Breast epithelium (tissue), 4 donors: Measurements from ENCODE around the gene TGFBRAP1. TPM values are rescaled to one million over a fixed set of nuclear protein-coding genes. Genes with fewer than 3 reads are reported as not detected.

Source experiments
- DNase-seq, 2 donors: peaks; one replicate each; pipeline ENCODE4 v3.0.0-alpha.2; 2019; ENCODE audit warnings: low spot score in 2 of 2
- H3K27ac ChIP-seq, 2 donors: fragments of 200-600 bp; sonication (generic) in 1 of 2; one replicate each; pipeline ENCODE4 v1.5.1; 2016 to 2019; ENCODE audit warnings: mild to moderate bottlenecking in 1 of 2
- H3K27me3 ChIP-seq, 2 donors: fragments of 200-600 bp; sonication (generic) in 1 of 2; one replicate each; pipeline versions ENCODE4 v1.5.1 to v1.6.0; 2017 to 2019; ENCODE audit warnings: control low read depth in 1 of 2, mild to moderate bottlenecking in 1 of 2
- H3K36me3 ChIP-seq: fragments of 200-600 bp; one replicate; pipeline ENCODE4 v1.5.1; 2019
- H3K4me1 ChIP-seq, 2 donors: fragments of 200-600 bp; sonication (generic); one replicate each; pipeline ENCODE4 v1.5.1; 2016 to 2019; ENCODE audit warnings: control low read depth in 1 of 2
- H3K4me3 ChIP-seq, 3 donors: fragments of 200-600 bp; sonication (generic); 1 replicate in 2 of 3; 2 replicates in 1 of 3; pipeline ENCODE4 v1.5.1; 2016 to 2019; ENCODE audit warnings: mild to moderate bottlenecking in 3 of 3, moderate library complexity in 2 of 3
- H3K9me3 ChIP-seq, 2 donors: fragments of 200-600 bp; sonication (generic) in 1 of 2; one replicate each; pipeline ENCODE4 v1.5.1; 2016 to 2019; ENCODE audit warnings: control low read depth in 1 of 2
- POLR2A ChIP-seq: fragments of 450-650 bp; IDR thresholded peaks from one replicate; pipeline ENCODE4 v1.6.1; 2016; ENCODE audit warnings: antibody characterized with exemption, mild to moderate bottlenecking, moderate library complexity
- POLR2AphosphoS5 ChIP-seq, 3 donors: sonication (generic); formaldehyde crosslinking; IDR thresholded peaks; one replicate each; pipeline ENCODE4 v1.6.1; 2017; ENCODE audit warnings: antibody characterized with exemption in 3 of 3
- intact Hi-C: fragments of 100-400 bp; cut with DNase I; formaldehyde crosslinking; loops from one replicate; pipeline ENCODE4 v1.15.1; 2023; ENCODE audit warnings: low total_unique reads
- total RNA-seq, 3 donors: library from RNA; depleted of rRNA; stranded (reverse); fragments of >200 nt; gene quantifications; one replicate each; pipeline ENCODE4 v1.1.0, GENCODE V29; 2016
- TF ChIP-seq, protein P1 (sequence below), 3 donors: fragments of 450-650 bp; IDR thresholded peaks; one replicate each; pipeline ENCODE4 v1.5.1; 2016 to 2017; ENCODE audit warnings: antibody characterized with exemption in 3 of 3, mild to moderate bottlenecking in 3 of 3, moderate library complexity in 3 of 3

The TGFBRAP1 gene
- total RNA-seq, 3 donors from 2014 or later, result 24.6 to 29.8 (median 28.5) TPM

DNA sequence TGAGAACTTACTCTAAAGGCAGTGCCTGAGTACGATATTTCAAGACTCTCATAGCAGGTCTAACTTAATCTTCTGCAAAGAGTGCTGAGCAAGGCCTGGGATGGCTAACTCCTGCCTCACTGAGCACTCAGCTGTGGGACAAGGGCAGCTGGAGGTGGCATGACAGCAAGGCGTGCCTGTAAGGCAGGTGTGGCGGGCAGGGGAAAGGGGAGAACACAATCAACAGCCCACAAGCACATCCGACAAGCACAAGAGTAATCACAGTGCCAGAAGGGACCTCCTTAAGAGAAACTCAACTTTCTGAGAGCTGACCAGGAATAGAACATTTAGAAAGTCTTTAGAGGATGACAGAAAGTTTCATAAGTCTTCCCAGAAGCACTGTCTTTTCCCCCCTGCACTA is 46.0 kb downstream of the TGFBRAP1 start:
- H3K4me3 ChIP-seq, result no peak overlapping the region
- intact Hi-C loops, result no loop called here
- H3K27me3 ChIP-seq, result no peaks in the 10 kb centered on the region
- H3K9me3 ChIP-seq, result no peaks in the 10 kb centered on the region
- TF ChIP-seq, protein P1, sequence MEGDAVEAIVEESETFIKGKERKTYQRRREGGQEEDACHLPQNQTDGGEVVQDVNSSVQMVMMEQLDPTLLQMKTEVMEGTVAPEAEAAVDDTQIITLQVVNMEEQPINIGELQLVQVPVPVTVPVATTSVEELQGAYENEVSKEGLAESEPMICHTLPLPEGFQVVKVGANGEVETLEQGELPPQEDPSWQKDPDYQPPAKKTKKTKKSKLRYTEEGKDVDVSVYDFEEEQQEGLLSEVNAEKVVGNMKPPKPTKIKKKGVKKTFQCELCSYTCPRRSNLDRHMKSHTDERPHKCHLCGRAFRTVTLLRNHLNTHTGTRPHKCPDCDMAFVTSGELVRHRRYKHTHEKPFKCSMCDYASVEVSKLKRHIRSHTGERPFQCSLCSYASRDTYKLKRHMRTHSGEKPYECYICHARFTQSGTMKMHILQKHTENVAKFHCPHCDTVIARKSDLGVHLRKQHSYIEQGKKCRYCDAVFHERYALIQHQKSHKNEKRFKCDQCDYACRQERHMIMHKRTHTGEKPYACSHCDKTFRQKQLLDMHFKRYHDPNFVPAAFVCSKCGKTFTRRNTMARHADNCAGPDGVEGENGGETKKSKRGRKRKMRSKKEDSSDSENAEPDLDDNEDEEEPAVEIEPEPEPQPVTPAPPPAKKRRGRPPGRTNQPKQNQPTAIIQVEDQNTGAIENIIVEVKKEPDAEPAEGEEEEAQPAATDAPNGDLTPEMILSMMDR (IDR thresholded peaks at IDR 0.05), result no peak
- TF ChIP-seq POLR2A (no peak), POLR2AphosphoS5 (IDR thresholded peaks at IDR 0.05) (no peak)
- H3K36me3 ChIP-seq, result no peaks in the 10 kb centered on the region
- H3K27ac ChIP-seq, result no peak overlapping the region
- H3K4me1 ChIP-seq, result no peaks in the 10 kb centered on the region
- no peak for DNase-seq

DNA sequence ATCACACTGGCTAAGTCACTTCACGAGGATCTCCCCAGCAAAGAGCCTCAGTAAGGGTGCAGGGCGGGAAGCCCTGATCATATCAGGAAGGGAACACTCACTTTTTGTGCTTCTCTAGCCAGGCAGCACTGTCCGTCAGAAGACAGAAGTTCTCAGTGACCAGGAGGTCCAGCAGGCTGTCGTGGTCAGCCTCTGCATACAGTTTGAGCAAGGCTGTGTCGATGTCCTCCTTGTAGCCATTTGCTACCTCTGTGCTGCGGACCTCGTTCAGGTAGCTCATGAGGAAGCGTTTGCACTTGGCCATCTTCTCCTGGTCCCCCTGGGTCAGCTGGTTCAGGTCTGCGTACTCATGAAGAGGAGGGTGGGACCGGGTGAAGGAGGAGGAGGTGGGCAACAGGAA is 49.3 kb downstream of the TGFBRAP1 start:
- H3K4me3 ChIP-seq, result no peak overlapping the region
- intact Hi-C loops, result no loop called here

DNA sequence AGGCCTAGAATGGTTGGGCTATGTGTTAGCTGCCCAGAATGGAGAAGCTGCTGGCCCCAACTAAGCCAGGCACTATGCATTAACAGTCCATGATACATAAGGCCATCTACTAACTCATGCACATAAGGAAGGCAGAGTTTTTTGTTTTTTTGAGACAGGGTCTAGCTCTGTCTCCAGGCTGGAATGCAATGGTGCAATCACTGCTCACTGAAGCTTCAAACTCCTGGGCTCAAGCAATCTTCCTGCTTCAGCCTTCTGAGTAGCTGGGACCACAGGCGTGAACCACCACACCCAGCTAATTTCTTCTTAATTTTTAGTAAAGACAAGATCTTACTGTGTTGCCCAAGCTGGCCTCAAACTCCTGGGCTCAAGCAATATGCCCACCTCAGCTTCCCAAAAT is 50.4 kb downstream of the TGFBRAP1 start:
- H3K9me3 ChIP-seq, result no peaks in the 10 kb centered on the region
- H3K27ac ChIP-seq, result no peak overlapping the region
- H3K36me3 ChIP-seq, result no peaks in the 10 kb centered on the region
- intact Hi-C loops, result no loop called here
- H3K27me3 ChIP-seq, result no peaks in the 10 kb centered on the region
- no peaks in the 10 kb centered on the region for H3K4me1 ChIP-seq
- no peak overlapping the region for H3K4me3 ChIP-seq
- DNase-seq, result no peak
- TF ChIP-seq POLR2A, result no peak
- no peak for TF ChIP-seq POLR2AphosphoS5 (IDR thresholded peaks at IDR 0.05)
- TF ChIP-seq, protein P1 (IDR thresholded peaks at IDR 0.05), result no peak

More for the DNA sequence above, 49.3 kb downstream of the TGFBRAP1 start:
- no peaks in the 10 kb centered on the region for H3K4me1 ChIP-seq
- no peak overlapping the region for H3K27ac ChIP-seq
- no peaks in the 10 kb centered on the region for H3K9me3 ChIP-seq
- no peaks in the 10 kb centered on the region for H3K27me3 ChIP-seq
- H3K36me3 ChIP-seq, result no peaks in the 10 kb centered on the region
- TF ChIP-seq POLR2AphosphoS5 (IDR thresholded peaks at IDR 0.05), result no peak
- no peak for TF ChIP-seq POLR2A
- TF ChIP-seq, protein P1 (IDR thresholded peaks at IDR 0.05), result no peak
- no peak for DNase-seq

DNA sequence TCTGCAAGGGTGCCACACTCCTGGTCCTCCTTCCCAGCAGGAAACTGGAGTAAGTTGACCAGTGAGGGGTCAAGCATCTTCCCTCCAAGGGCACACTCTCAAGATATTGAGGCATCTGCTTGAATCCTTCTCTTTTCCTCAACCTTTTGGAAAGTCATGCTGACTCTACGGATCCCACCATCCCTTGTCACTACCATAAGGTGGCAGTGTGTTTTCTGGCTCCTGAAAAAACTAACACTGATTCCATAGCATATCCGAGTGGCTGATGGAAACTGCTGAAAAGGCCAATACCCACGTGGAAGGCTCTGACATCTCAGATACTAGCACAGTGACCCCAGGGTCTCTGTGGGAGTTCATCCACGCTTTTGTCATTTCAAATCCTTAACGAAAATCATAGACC is 50.9 kb downstream of the TGFBRAP1 start:
- Histone ChIP-seq H3K27ac (no peak overlapping the region), H3K9me3 (no peaks in the 10 kb centered on the region), H3K27me3 (no peaks in the 10 kb centered on the region), H3K4me3 (no peak overlapping the region), H3K4me1 (no peaks in the 10 kb centered on the region), H3K36me3 (no peaks in the 10 kb centered on the region)
- DNase-seq, result no peak
- no peak for TF ChIP-seq POLR2A
- TF ChIP-seq, protein P1 (IDR thresholded peaks at IDR 0.05), result no peak
- no peak for TF ChIP-seq POLR2AphosphoS5 (IDR thresholded peaks at IDR 0.05)
- intact Hi-C loops, result no loop called here

DNA sequence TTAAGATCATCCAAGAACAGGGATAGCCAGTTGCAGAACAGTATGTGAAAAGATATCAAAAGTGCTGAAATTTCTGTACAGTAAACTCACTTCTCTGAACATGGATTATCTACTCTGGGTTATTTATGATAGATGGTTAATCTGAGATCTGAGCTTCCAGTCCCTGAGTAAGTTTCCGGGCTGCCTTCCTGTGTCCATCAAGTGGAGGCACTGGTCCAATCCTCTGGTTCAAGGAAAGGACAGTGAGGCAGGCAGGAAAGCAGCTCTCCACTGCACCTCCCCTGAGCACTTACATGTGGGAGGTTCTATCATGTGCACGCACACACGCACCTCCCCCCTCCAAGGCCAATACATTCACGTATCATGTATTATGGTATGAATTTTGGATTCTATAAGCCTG is 55.5 kb downstream of the TGFBRAP1 start:
- no peaks in the 10 kb centered on the region for H3K4me1 ChIP-seq
- H3K27me3 ChIP-seq, result no peaks in the 10 kb centered on the region
- H3K9me3 ChIP-seq, result no peaks in the 10 kb centered on the region
- TF ChIP-seq POLR2A, result no peak
- TF ChIP-seq POLR2AphosphoS5 (IDR thresholded peaks at IDR 0.05), result no peak
- TF ChIP-seq, protein P1 (IDR thresholded peaks at IDR 0.05), result no peak
- intact Hi-C loops, result no loop called here
- no peak overlapping the region for H3K27ac ChIP-seq
- peaks cover 9% of the 10 kb centered on the region for H3K36me3 ChIP-seq
- no peak overlapping the region for H3K4me3 ChIP-seq
- no peak for DNase-seq
